Stimulated activated naive CD8-positive, alpha-beta T cell treated with anti-CD3 and anti-CD28 coated beads, Interleukin-15, amount 100 ng/mL, for 72 hours (primary cell): ENCODE results near the gene DCC.
"Not testable (repeated sequence)": the region's sequence is repeated elsewhere in the genome, so short reads cannot be mapped to it uniquely, and the experiment has no call there.

Source experiments
- ATAC-seq: fragments of 150-1000 bp; cut with Tn5 transposase; 2 replicates; pipeline ENCODE4 v1.10.0; 2021; ENCODE audit warnings: mild to moderate bottlenecking, moderate library complexity
- DNase-seq, 2 donors: peaks; one replicate each; pipeline ENCODE4 v3.0.0; 2021 to 2022
- H3K27ac Mint-ChIP-seq, 2 donors: one replicate each; pipeline ENCODE4 v1.8.0; 2022; ENCODE audit warnings: mild to moderate bottlenecking in 2 of 2, mixed read lengths in 2 of 2, moderate library complexity in 2 of 2
- H3K27me3 Mint-ChIP-seq: one replicate; pipeline ENCODE4 v1.8.0; 2022; ENCODE audit warnings: mixed read lengths
- H3K4me1 Mint-ChIP-seq: one replicate; pipeline ENCODE4 v1.8.0; 2022; ENCODE audit warnings: mild to moderate bottlenecking, mixed read lengths
- H3K4me3 Mint-ChIP-seq, 2 donors: one replicate each; pipeline ENCODE4 v1.8.0; 2022; ENCODE audit warnings: mild to moderate bottlenecking in 2 of 2, mixed read lengths in 2 of 2, moderate library complexity in 1 of 2
- H3K9me3 Mint-ChIP-seq, 2 donors: one replicate each; pipeline ENCODE4 v1.8.0; 2022; ENCODE audit warnings: mixed read lengths in 2 of 2

The DCC gene

DNA sequence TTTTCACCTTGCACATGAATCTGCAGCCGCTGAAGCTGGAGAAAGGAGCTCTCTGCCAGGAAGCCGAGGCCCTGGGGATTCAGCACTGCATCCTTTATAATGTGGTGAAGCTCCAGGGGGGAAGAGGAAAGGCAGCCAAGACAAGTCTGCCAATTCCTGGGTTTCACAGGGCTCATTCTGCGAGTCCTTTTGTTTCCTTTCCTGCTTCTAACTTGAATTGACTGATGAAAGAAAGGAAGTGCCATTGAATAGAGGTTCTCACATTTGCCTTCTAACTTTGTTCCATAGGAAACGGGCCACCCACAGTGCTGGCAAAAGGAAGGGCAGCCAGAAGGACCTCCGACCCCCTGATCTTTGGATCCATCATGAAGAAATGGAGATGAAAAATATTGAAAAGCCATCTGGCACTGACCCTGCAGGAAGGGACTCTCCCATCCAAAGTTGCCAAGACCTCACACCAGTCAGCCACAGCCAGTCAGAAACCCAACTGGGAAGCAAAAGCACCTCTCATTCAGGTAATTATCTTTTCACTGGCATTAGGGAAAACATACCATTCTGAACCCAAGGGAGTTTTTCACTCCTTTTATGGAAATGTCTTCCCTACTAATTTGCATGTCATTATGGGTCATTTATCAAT, 1119.1 kb downstream of the DCC start:
- Mint-ChIP-seq H3K27ac (no peak overlapping the region), H3K9me3 (no peaks in the 10 kb centered on the region), H3K4me3 (no peak overlapping the region), H3K27me3 (no peaks in the 10 kb centered on the region), H3K4me1 (no peaks in the 10 kb centered on the region)
- DNase-seq: no peak
- ATAC-seq: no peak

DNA sequence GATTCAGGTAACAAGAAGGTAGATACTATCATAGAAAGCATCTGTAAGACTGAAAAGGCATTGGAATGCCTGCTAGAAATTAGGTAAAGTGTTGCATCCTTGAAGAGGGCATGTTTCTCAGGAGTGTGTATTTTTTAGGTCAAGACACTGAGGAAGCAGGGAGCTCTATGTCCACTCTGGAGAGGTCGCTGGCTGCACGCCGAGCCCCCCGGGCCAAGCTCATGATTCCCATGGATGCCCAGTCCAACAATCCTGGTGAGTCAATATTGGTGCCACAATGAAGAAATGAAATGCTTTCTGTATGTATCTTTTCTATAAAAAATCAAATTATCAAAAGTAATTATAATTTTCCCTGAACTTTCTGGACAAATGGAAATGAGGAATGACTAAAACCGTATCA, 1127.8 kb downstream of the DCC start:
- Mint-ChIP-seq H3K9me3 (peaks cover 8 to 15% of the 10 kb centered on the region in 2 donors), H3K27me3 (no peaks in the 10 kb centered on the region), H3K4me1 (no peaks in the 10 kb centered on the region), H3K27ac (no peak overlapping the region), H3K4me3 (no peak overlapping the region)
- ATAC-seq (no peak), DNase-seq (no peak)

DNA sequence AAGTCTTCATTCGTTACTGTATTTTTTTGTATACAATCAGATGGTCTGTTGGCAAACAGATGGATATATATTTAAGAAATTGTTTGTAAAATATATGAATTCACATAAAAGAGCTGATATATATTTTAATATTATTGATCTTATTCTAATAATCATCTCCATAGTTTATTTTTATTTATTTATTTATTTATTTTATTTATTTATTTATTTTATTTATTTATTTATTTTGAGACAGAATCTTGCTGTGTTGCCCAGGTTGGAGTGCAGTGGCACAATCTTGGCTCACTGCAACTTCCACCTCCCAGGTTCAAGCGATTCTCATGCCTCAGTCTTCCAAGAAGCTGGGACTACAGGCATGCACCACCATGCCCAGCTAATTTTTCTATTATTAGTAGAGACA, 1128.2 kb downstream of the DCC start:
- H3K9me3 Mint-ChIP-seq: peaks cover 8 to 19% of the 10 kb centered on the region in 2 donors

DNA sequence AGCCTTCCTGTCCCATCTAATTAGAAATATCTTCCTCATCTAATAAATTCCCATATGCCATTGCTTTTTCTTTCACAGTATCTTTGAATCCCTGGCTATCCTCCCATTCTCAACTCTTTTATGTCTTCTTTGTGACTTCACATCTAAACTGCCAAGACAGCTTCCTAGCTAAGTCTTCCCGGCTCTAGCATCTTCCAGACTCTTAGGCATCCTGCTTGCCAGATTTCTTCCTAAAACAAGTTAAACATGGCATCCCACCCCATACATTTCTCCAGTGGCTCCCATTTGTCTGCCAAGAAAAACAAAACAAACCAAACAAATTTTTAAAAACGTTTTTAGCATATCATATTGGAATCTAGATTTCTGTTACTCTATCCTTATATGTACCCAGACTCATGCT, 1132.5 kb downstream of the DCC start:
- H3K4me1 Mint-ChIP-seq: no peaks in the 10 kb centered on the region
- H3K4me3 Mint-ChIP-seq: no peak overlapping the region
- H3K27me3 Mint-ChIP-seq: no peaks in the 10 kb centered on the region

More for the DNA sequence above, 1128.2 kb downstream of the DCC start:
- not testable (repeated sequence) for H3K4me1 Mint-ChIP-seq, DNase-seq, H3K27me3 Mint-ChIP-seq, H3K4me3 Mint-ChIP-seq, H3K27ac Mint-ChIP-seq, ATAC-seq

DNA sequence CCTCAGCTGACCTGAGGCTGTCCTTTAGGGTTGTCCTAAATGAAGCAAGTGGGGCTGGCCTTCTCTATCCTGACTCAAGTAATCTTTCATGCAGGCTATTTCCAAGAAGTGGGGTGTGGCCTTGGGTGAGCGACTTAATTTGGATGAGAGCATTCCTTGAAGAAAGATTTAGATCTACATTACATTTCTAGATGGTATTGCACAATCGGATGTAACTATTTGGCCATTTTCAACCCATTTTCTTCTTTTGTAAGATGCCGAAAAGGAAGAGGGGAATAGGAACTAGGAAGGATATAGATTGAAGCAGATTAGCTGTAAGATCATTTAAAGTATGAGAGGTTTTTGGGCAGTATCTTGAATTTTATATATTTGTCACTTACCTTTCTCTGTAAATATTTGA, 1138.2 kb downstream of the DCC start:
- DNase-seq: no peak
- H3K4me1 Mint-ChIP-seq: no peaks in the 10 kb centered on the region

More for the DNA sequence above, 1132.5 kb downstream of the DCC start:
- Mint-ChIP-seq H3K9me3 (peaks cover 24 to 25% of the 10 kb centered on the region in 2 donors), H3K27ac (no peak overlapping the region)
- DNase-seq: no peak
- no peak for ATAC-seq

DNA sequence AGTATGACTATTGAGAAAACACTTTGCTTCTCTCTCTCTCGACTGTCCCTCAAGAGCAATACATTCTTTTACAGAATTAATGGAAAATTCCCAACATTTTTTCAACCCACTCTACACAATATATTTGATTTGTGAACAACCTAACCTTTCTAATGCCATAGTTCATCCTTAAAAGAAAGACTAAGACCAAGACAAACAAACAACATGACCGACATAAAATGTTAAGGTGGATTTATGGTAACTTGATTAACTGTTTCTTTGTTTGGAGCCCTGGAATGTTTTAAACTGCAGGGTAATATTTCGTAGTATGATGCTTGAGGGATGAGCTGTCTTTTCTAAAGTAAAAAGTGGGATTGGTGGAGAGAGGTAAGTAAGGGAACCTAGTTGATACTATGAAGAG, 1146.3 kb downstream of the DCC start:
- no peak for ATAC-seq
- Mint-ChIP-seq H3K4me3 (no peak overlapping the region), H3K27me3 (no peaks in the 10 kb centered on the region), H3K27ac (no peak overlapping the region), H3K4me1 (no peaks in the 10 kb centered on the region), H3K9me3 (no peaks in the 10 kb centered on the region)
- DNase-seq: no peak

More for the DNA sequence above, 1138.2 kb downstream of the DCC start:
- H3K27ac Mint-ChIP-seq: no peak overlapping the region
- no peak for ATAC-seq
- no peaks in the 10 kb centered on the region for H3K27me3 Mint-ChIP-seq
- H3K4me3 Mint-ChIP-seq: no peak overlapping the region
- H3K9me3 Mint-ChIP-seq: peaks cover 6 to 16% of the 10 kb centered on the region in 2 donors

DNA sequence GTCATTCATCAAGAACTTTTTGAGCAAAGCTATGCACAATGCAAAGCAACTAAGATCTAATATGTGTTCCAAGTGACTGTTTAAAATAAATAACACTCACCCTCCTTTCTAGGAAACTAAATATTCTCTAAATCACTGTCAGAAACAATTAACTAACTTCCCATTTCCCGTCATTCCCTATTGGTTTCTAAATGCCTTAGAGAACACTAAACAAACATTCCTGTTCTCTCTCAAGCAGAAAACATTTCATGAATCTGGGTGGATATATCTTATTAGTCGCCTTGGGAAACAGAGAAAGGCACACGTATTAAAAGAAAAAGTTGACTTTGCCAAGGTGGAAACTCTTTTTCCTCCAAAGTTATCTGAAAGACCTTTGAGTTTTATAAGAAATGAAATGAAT, 1149.3 kb downstream of the DCC start:
- Mint-ChIP-seq H3K4me1 (no peaks in the 10 kb centered on the region), H3K4me3 (no peak overlapping the region), H3K27ac (no peak overlapping the region), H3K27me3 (no peaks in the 10 kb centered on the region), H3K9me3 (peaks cover 8 to 11% of the 10 kb centered on the region in 2 donors)
- DNase-seq (no peak), ATAC-seq (no peak)

DNA sequence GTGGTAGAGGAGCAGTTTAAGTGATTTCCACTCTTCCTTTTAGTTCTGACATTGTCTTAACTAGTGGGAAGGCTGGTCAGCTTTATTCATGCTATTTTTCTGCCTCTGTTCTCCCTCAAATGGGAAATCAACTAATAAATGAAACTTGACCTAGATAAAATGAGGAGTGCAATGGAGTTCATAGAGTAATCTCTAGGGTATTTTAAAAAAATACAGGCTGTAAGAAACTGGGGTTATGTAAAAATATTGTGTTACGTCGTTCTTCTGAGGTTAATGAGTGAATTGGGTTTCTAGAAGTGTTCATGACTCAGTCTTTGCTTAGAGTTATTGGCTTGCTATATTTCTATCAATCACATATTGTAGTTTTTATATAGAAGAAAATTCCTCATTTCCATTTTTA, 1150.0 kb downstream of the DCC start:
- ATAC-seq (no peak), DNase-seq (no peak)
- Mint-ChIP-seq H3K4me3 (no peak overlapping the region), H3K4me1 (no peaks in the 10 kb centered on the region), H3K9me3 (peaks cover 11 to 13% of the 10 kb centered on the region in 2 donors), H3K27me3 (no peaks in the 10 kb centered on the region), H3K27ac (no peak overlapping the region)

DNA sequence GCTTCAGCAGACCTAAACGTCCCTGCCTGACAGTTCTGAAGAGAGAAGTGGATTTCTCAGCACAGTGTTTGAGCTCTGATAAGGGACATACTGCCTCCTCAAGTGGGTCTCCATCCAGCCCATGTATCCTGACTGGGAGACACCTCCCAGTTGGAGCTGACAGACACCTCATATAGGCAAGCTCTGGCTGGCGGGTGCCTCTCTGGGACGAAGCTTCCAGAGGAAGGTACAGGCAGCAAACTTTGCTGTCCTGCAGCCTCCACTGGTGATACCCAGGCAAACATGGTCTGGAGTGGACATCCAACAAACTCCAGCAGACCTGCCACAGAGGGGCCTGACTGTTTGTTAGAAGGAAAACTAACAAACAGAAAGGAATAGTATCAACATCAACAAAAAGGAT, 1156.0 kb downstream of the DCC start:
- no peaks in the 10 kb centered on the region for H3K27me3 Mint-ChIP-seq
- H3K4me3 Mint-ChIP-seq: no peak overlapping the region
- ATAC-seq (no peak), DNase-seq (no peak)
- no peaks in the 10 kb centered on the region for H3K4me1 Mint-ChIP-seq
- no peak overlapping the region for H3K27ac Mint-ChIP-seq
- peaks cover 11 to 17% of the 10 kb centered on the region in 2 donors for H3K9me3 Mint-ChIP-seq

DNA sequence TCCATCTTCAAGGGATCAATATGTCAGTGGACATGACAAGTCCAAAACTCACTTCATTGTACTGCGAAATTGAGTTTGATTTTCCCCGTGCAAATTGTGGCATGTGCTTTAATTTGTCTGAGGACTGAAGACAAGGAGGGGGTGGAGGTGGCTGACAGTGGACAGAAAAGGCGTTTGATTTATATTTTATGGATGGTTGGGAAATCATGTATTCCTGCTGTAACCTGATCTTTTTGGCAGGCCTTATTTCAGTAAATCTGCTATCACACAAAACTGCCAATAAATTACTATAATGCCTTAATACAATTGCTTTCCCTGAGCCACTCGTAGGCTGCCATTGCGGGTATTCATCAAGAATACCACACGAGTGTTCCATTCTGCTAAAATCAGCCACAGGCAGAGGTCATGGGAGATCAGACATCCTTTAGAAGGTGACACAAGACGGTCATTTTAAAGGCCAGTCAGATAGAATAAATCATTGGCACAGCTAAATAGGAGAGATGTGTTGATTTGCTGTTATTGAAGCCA, 1164.0 kb downstream of the DCC start:
- Mint-ChIP-seq H3K4me1 (no peaks in the 10 kb centered on the region), H3K27me3 (no peaks in the 10 kb centered on the region), H3K27ac (no peak overlapping the region), H3K4me3 (no peak overlapping the region), H3K9me3 (no peaks in the 10 kb centered on the region)
- no peak for ATAC-seq
- DNase-seq: no peak

DNA sequence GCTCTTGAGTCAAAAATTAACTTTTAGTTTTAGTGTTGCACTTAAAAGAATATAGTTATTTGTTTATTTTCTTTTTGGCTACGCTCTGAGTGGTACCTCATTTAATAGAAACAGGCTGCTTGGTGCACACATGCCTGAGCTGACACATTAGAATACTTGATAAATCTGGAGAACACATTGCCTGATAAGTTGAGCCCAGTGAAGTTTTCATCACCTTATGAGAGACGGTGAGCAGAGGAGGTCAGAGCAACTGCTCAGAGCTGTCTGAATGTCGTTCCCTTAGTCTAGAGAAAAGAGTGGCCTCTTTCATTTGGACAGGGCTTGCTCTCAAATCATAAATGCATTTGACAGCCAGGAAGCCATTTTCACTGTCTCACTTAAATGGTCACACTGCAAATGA, 1168.5 kb downstream of the DCC start:
- Mint-ChIP-seq H3K27ac (no peak overlapping the region), H3K4me3 (no peak overlapping the region), H3K4me1 (no peaks in the 10 kb centered on the region), H3K27me3 (no peaks in the 10 kb centered on the region), H3K9me3 (no peaks in the 10 kb centered on the region)
- no peak for ATAC-seq
- no peak for DNase-seq

DNA sequence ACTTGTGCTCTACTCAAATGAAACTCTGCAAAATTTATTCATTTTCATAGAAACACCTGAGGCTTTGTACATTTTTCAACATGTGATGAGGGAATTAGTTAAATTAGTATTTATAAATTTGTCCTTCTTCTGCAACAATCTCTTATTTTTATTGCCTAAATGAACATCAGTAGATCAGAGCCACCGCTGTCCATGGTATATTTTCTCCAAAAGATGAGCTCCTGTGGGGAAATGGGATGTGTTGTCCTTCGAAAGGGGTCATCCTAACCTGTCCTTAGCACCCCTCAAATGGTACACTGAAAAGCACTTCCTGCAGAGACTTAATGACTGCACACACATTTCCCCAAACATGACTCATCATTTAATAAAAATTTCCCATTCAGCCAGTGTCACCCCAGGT, 1169.9 kb downstream of the DCC start:
- Mint-ChIP-seq H3K27me3 (no peaks in the 10 kb centered on the region), H3K27ac (no peak overlapping the region), H3K4me1 (no peaks in the 10 kb centered on the region), H3K9me3 (peaks cover 0 to 5% of the 10 kb centered on the region in 2 donors), H3K4me3 (no peak overlapping the region)
- ATAC-seq: no peak
- DNase-seq: no peak

DNA sequence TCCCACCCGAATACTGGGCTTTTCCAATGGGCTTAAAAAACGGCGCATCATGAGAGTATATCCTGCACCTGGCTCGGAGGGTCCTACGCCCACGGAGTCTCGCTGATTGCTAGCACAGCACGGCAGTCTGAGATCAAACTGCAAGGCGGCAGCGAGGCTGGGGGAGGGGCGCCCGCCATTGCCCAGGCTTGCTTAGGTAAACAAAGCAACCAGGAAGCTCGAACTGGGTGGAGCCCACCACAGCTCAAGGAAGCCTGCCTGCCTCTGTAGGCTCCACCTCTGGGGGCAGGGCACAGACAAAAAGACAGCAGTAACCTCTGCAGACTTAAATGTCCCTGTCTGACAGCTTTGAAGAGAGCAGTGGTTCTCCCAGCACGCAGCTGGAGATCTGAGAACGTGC, 1171.7 kb downstream of the DCC start:
- ATAC-seq, H3K27me3 Mint-ChIP-seq, DNase-seq, H3K4me1 Mint-ChIP-seq, H3K27ac Mint-ChIP-seq, H3K9me3 Mint-ChIP-seq, H3K4me3 Mint-ChIP-seq: not testable (repeated sequence)

DNA sequence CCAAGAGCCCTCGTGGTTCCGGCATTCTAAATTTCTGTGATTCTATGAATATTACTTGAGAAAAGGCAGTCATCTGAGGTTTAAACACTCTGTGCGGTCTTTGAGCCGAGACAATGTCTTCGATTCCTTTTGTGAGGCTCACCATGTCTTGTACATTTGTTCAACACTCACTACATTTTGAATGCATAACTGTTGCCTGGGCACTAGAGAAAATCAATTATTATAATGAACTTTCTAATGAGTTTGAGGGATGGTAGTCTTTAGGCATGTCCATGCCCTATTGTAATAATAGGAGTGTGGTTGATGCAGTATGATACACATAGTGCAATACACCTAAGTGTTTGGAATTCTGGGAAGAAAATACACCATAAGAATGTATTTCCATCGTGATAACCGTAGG, 1181.1 kb downstream of the DCC start:
- ATAC-seq (no peak), DNase-seq (no peak)
- H3K27ac Mint-ChIP-seq: no peak overlapping the region
- H3K4me3 Mint-ChIP-seq: no peak overlapping the region
- no peaks in the 10 kb centered on the region for H3K27me3 Mint-ChIP-seq
- no peaks in the 10 kb centered on the region for H3K9me3 Mint-ChIP-seq
- no peaks in the 10 kb centered on the region for H3K4me1 Mint-ChIP-seq

DNA sequence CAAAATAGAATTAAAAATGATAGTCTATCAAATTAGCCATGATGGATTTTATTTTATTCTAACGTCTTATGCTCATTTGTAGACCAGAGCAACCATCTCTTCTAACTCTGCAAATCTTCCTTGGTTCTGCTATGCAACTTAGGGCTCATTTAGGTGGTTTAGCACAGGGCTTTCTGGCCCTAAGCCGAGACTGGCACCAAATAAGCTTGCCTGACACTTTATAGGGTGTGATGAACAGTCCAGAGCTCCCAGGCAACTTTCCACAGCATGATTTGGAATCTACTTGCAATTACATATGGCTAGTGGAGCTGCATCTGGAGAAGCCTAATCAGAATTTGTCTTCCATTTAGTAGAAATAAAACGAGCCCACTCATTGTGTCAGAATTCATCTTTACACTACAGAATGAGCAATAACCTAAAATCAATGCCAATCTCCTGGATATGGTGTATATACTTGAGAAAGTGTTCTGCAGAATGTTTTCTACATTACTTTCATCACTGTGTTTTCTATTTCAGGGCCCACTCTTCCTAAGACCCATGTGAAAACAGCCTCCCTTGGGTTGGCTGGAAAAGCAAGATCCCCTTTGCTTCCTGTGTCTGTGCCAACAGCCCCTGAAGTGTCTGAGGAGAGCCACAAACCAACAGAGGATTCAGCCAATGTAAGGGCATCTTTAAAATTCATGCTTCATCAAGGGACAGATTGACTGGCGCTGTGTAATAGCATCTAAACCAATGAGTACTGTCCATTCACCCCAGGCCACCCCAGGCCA, 1186.3 kb downstream of the DCC start:
- no peak overlapping the region for H3K27ac Mint-ChIP-seq
- H3K4me3 Mint-ChIP-seq: no peak overlapping the region
- DNase-seq (no peak), ATAC-seq (no peak)
- no peaks in the 10 kb centered on the region for H3K27me3 Mint-ChIP-seq
- H3K4me1 Mint-ChIP-seq: no peaks in the 10 kb centered on the region
- H3K9me3 Mint-ChIP-seq: no peaks in the 10 kb centered on the region

DNA sequence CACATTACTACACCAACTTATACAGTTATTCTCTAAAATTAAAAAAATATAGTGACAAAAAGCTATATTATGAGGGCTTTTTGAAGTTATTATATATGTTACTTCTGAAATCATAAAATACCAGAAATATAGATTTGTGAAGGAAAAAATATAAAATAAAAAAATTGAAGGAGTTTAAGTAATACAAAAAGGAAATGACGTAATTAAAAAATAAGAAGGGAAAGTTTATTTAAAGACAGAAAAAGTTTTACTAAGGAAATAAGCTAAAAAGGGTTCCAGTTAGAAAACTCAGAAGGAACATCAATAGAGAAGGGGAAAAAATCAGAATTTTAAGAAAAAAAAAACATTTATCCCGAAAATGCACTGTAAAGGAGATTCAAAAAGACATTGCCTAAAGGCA, 1187.4 kb downstream of the DCC start:
- ATAC-seq (no peak), DNase-seq (no peak)
- Mint-ChIP-seq H3K27ac (no peak overlapping the region), H3K9me3 (no peaks in the 10 kb centered on the region), H3K27me3 (no peaks in the 10 kb centered on the region), H3K4me1 (no peaks in the 10 kb centered on the region), H3K4me3 (no peak overlapping the region)
